IMR-90 (cell line): Measurements from ENCODE around the gene SMOC1. TPM values are rescaled to one million over a fixed set of nuclear protein-coding genes. Genes with fewer than 3 reads are reported as not detected.

ENCODE experiments used
- ATAC-seq: fragments of 200-7000 bp; cut with Tn5 transposase; 2 replicates; pipeline ENCODE4 v1.9.1; 2020; ENCODE audit warnings: low read depth, mild to moderate bottlenecking, moderate library complexity
- BruUV-seq: library from RNA; stranded (reverse); fragments of 400-500 nt; replicated peaks from 2 replicates; lab custom pipeline; 2021; lab: Mats Ljungman, UMichigan
- CTCF ChIA-PET: fragments of 300-600 bp; formaldehyde crosslinking; extraction: SDS; loops from one replicate; lab custom pipeline; 2021; ENCODE audit warnings: antibody characterized with exemption; lab: Yijun Ruan, JAX
- POLR2A ChIA-PET: fragments of 300-600 bp; sonication (Branson Sonifier 250); formaldehyde crosslinking; loops from one replicate; lab custom pipeline; 2022; ENCODE audit warnings: antibody characterized with exemption; ENCODE audit not compliant: unreplicated experiment; lab: Charles Lee
- DNase-seq: peaks from one replicate; pipeline ENCODE4 v3.0.0; 2013
- H2AFZ ChIP-seq: replicated peaks from 2 replicates; pipeline ENCODE3; 2013; ENCODE audit warnings: low read length, mild to moderate bottlenecking; ENCODE audit not compliant: poor library complexity
- H2AK5ac ChIP-seq: 2 replicates; pipeline ENCODE4 v1.6.1; 2013; ENCODE audit warnings: low read depth, low read length, inconsistent platforms
- H2AK9ac ChIP-seq: replicated peaks from 2 replicates; pipeline ENCODE3; 2013; ENCODE audit warnings: mild to moderate bottlenecking, low read depth, low read length, moderate library complexity; ENCODE audit not compliant: poor library complexity
- H2BK120ac ChIP-seq: 2 replicates; pipeline ENCODE4 v1.6.1; 2013; ENCODE audit warnings: low read depth, low read length, inconsistent platforms
- H2BK15ac ChIP-seq: 3 replicates; pipeline ENCODE4 v1.6.1; 2013; ENCODE audit warnings: low read depth, low read length, inconsistent platforms
- H2BK20ac ChIP-seq: 2 replicates; pipeline ENCODE4 v1.6.1; 2013; ENCODE audit warnings: low read depth, mild to moderate bottlenecking, inconsistent platforms, low read length, moderate library complexity
- H2BK5ac ChIP-seq: 2 replicates; pipeline ENCODE4 v1.6.1; 2013; ENCODE audit warnings: mild to moderate bottlenecking, low read depth, low read length, inconsistent platforms; ENCODE audit not compliant: poor library complexity, severe bottlenecking
- H3K14ac ChIP-seq: replicated peaks from 2 replicates; pipeline ENCODE4 v1.6.1; 2013; ENCODE audit warnings: low read depth, low read length, inconsistent platforms
- H3K18ac ChIP-seq: 2 replicates; pipeline ENCODE4 v1.6.1; 2013; ENCODE audit warnings: low read depth, low read length, control low read depth
- H3K23ac ChIP-seq: 2 replicates; pipeline ENCODE4 v1.6.1; 2013; ENCODE audit warnings: low read depth, low read length, inconsistent platforms
- H3K27ac ChIP-seq: 2 replicates; pipeline ENCODE4 v1.5.1; 2013; ENCODE audit warnings: mild to moderate bottlenecking, control low read depth, low read length; ENCODE audit not compliant: insufficient read depth
- H3K27me3 ChIP-seq: 2 replicates; pipeline ENCODE4 v1.6.1; 2013; ENCODE audit warnings: low read length; ENCODE audit not compliant: control insufficient read depth, insufficient read depth
- H3K36me3 ChIP-seq: 2 replicates; pipeline ENCODE4 v1.6.1; 2013; ENCODE audit warnings: low read length, mixed read lengths; ENCODE audit not compliant: control insufficient read depth, insufficient read depth
- H3K4ac ChIP-seq: 2 replicates; pipeline ENCODE4 v1.6.1; 2013; ENCODE audit warnings: low read depth, low read length, inconsistent platforms
- H3K4me1 ChIP-seq: 2 replicates; pipeline ENCODE4 v1.6.1; 2013; ENCODE audit warnings: low read length, mixed read lengths; ENCODE audit not compliant: control insufficient read depth, insufficient read depth
- H3K4me2 ChIP-seq: 2 replicates; pipeline ENCODE4 v1.6.1; 2013; ENCODE audit warnings: low read depth, mild to moderate bottlenecking, control low read depth, low read length, moderate library complexity
- H3K4me3 ChIP-seq: 2 replicates; pipeline ENCODE4 v1.5.1; 2013; ENCODE audit warnings: low read depth, mild to moderate bottlenecking, control low read depth, low read length, moderate library complexity; ENCODE audit not compliant: insufficient read depth
- H3K56ac ChIP-seq: 2 replicates; pipeline ENCODE4 v1.6.1; 2013; ENCODE audit warnings: low read length, inconsistent platforms; ENCODE audit not compliant: insufficient read depth; ENCODE audit errors: extremely low read depth
- H3K79me1 ChIP-seq, 2 experiments: 2 replicates each; pipeline ENCODE4 v1.6.1; 2013; ENCODE audit warnings: low read length in 2 of 2, inconsistent platforms in 1 of 2, low read depth in 1 of 2
- H3K9ac ChIP-seq: 2 replicates; pipeline ENCODE4 v1.6.1; 2013; ENCODE audit warnings: low read depth, low read length, control low read depth
- H3K9me1 ChIP-seq: 2 replicates; pipeline ENCODE4 v1.6.1; 2013; ENCODE audit warnings: low read length, inconsistent platforms; ENCODE audit not compliant: insufficient read depth
- H3K9me3 ChIP-seq: 2 replicates; pipeline ENCODE4 v1.6.1; 2013; ENCODE audit warnings: low read length; ENCODE audit not compliant: control insufficient read depth, insufficient read depth
- H4K20me1 ChIP-seq: 2 replicates; pipeline ENCODE4 v1.6.1; 2013; ENCODE audit warnings: low read length, inconsistent platforms; ENCODE audit not compliant: insufficient read depth
- H4K5ac ChIP-seq: 2 replicates; pipeline ENCODE4 v1.6.1; 2013; ENCODE audit warnings: mild to moderate bottlenecking, low read depth, low read length, control low read depth
- H4K8ac ChIP-seq, 2 experiments: 2 replicates each; pipeline ENCODE4 v1.6.1; 2013; ENCODE audit warnings: low read depth in 2 of 2, low read length in 2 of 2, control low read depth in 1 of 2, inconsistent platforms in 1 of 2
- H4K91ac ChIP-seq: 2 replicates; pipeline ENCODE4 v1.6.1; 2013; ENCODE audit warnings: low read depth, low read length, inconsistent platforms; ENCODE audit not compliant: insufficient read depth
- BHLHE40 ChIP-seq: fragments of 150-350 bp; IDR thresholded peaks from 2 replicates; pipeline ENCODE4 v1.6.1; 2016; ENCODE audit warnings: mild to moderate bottlenecking, low read depth, low read length
- CEBPB ChIP-seq: IDR thresholded peaks from 2 replicates; pipeline ENCODE4 v1.6.1; 2012; ENCODE audit warnings: low read depth, low read length, improper control_type of control experiment
- FOS ChIP-seq: fragments of 150-350 bp; IDR thresholded peaks from 2 replicates; pipeline ENCODE4 v1.6.1; 2016; ENCODE audit warnings: low read depth, low read length
- MAZ ChIP-seq: IDR thresholded peaks from 2 replicates; pipeline ENCODE4 v1.6.1; 2012; ENCODE audit warnings: low read depth, mild to moderate bottlenecking, low read length, improper control_type of control experiment, moderate library complexity, borderline replicate concordance
- SMC3 ChIP-seq: fragments of 150-350 bp; IDR thresholded peaks from 2 replicates; pipeline ENCODE4 v1.6.1; 2016; ENCODE audit warnings: low read depth, mild to moderate bottlenecking, antibody characterized with exemption, low read length, moderate library complexity
- WGBS, 2 experiments: methylation state at CpG; one replicate each; pipeline versions ENCODE4 v1.1.5 to v1.1.7; 2013; ENCODE audit warnings: missing lambda C conversion rate in 2 of 2; ENCODE audit not compliant: insufficient read length in 1 of 2; ENCODE audit errors: extremely low coverage in 2 of 2; 5-methylcytosine and 5-hydroxymethylcytosine counted together
- dilution Hi-C: fragments of 300-500 bp; cut with HindIII; formaldehyde crosslinking; loops from one replicate; pipeline ENCODE4 v1.14.3; 2018; ENCODE audit warnings: low sequenced_read_pairs; ENCODE audit not compliant: unreplicated experiment
- in situ Hi-C: fragments of 300-500 bp; cut with MboI; formaldehyde crosslinking; loops from 3 replicates; pipeline ENCODE4 v1.14.3; 2019; ENCODE audit warnings: low sequenced_read_pairs, inconsistent platforms, mixed read lengths
- intact Hi-C: fragments of 100-400 bp; cut with micrococcal nuclease; formaldehyde crosslinking; loops from 2 replicates; pipeline ENCODE4 v1.10.0; 2022
- polyA plus RNA-seq, 3 experiments: library from polyadenylated mRNA; depleted of rRNA; stranded (reverse); fragments of >200 nt; gene quantifications; 2 replicates each; pipeline ENCODE4 v1.2.3, GENCODE V29; 2012; ENCODE audit warnings: low replicate concordance in 1 of 3
- total RNA-seq: library from RNA; depleted of rRNA; stranded (reverse); fragments of >200 nt; gene quantifications from 2 replicates; pipeline ENCODE4 v1.2.3, GENCODE V29; 2012

The SMOC1 gene
- total and polyA plus RNA-seq, 2 of the 4 experiments (the other 2 are of a cell fraction): 0.90 to 4.1 TPM

- H3K4me1 ChIP-seq: peaks cover 16% of the 10 kb centered on the region
- no peak overlapping the region for H3K4me3 ChIP-seq
- no peak overlapping the region for H3K27ac ChIP-seq
- CTCF ChIA-PET: no interaction called here
- dilution Hi-C loops (no loop called here), in situ Hi-C loops (no loop called here), intact Hi-C loops (no loop called here)
- no peak overlapping the region for H3K18ac ChIP-seq
- no peaks in the 10 kb centered on the region for H4K20me1 ChIP-seq
- H2BK120ac ChIP-seq: peak overlapping the region; percentile 63; the same call in 1 of the 2 replicates
- H3K4ac ChIP-seq: no peak overlapping the region; the same call in 1 of the 2 replicates
- H3K14ac ChIP-seq: no peak overlapping the region
- H2AK9ac ChIP-seq: no peak overlapping the region
- peaks cover 3% of the 10 kb centered on the region; the same call in 1 of the 2 replicates for H3K9me1 ChIP-seq
- H2AFZ ChIP-seq: no peak overlapping the region
- DNase-seq (peak; percentile 87), ATAC-seq (peak; percentile 95)
- peak overlapping the region; percentile 78 for H2BK5ac ChIP-seq
- no peaks in the 10 kb centered on the region for H3K9me3 ChIP-seq
- no peak overlapping the region for H2BK15ac ChIP-seq
- no peak overlapping the region for H3K23ac ChIP-seq
- no peak overlapping the region for H3K9ac ChIP-seq
- TF ChIP-seq SMC3 (no peak), CEBPB (peak; percentile 99), BHLHE40 (no peak), FOS (peak; percentile 31; the same call in 1 of the 2 replicates), MAZ (peak; percentile 79)
- no TSS peak for BruUV-seq
- H3K36me3 ChIP-seq: no peaks in the 10 kb centered on the region
- no peaks in the 10 kb centered on the region for H3K27me3 ChIP-seq
- no peak overlapping the region for H3K56ac ChIP-seq
- H4K91ac ChIP-seq: no peak overlapping the region
- H4K5ac ChIP-seq: no peak overlapping the region
- WGBS, 2 experiments: no CpG with 5 or more reads among the region's 1 CpG
- H3K4me2 ChIP-seq: peak overlapping the region; percentile 13; the same call in 1 of the 2 replicates
- POLR2A ChIA-PET: no interaction called here
- 0 out of 4 replicates have a peak overlapping the region, but pooled peaks of 1 of the 2 experiments have one; percentile 63 for H4K8ac ChIP-seq
- H3K79me1 ChIP-seq: no peaks in the 10 kb centered on the region
- no peak overlapping the region for H2AK5ac ChIP-seq
- peak overlapping the region; percentile 72; the same call in 1 of the 2 replicates for H2BK20ac ChIP-seq
Measured at GRCh38 chr14:69985463-69985862, 106.2 kb downstream of the SMOC1 start.
